Stimulated activated memory B cell treated with anti-CD40 and anti-IgM and Interleukin-4, amounts not matched to agents 10 μg/mL and 1 μg/mL and 100 μg/mL, for 72 hours (primary cell): ENCODE results near the gene SCGN.

Source experiments
- ATAC-seq: fragments of 150-1000 bp; cut with Tn5 transposase; 2 replicates; pipeline ENCODE4 v1.10.0; 2021
- H3K27ac Mint-ChIP-seq: one replicate; pipeline ENCODE4 v1.8.0; 2022; ENCODE audit warnings: mild to moderate bottlenecking, mixed read lengths
- H3K27me3 Mint-ChIP-seq: one replicate; pipeline ENCODE4 v1.8.0; 2022; ENCODE audit warnings: mixed read lengths
- H3K36me3 Mint-ChIP-seq: one replicate; pipeline ENCODE4 v1.8.0; 2022; ENCODE audit warnings: mixed read lengths
- H3K4me1 Mint-ChIP-seq: one replicate; pipeline ENCODE4 v1.8.0; 2022; ENCODE audit warnings: mixed read lengths
- H3K4me3 Mint-ChIP-seq: one replicate; pipeline ENCODE4 v1.8.0; 2022; ENCODE audit warnings: mild to moderate bottlenecking, moderate library complexity, mixed read lengths
- H3K9me3 Mint-ChIP-seq: one replicate; pipeline ENCODE4 v1.8.0; 2022; ENCODE audit warnings: mixed read lengths

SCGN gene

GRCh38 chr6:25652007-25652515, at the start of gene SCGN:
Gene SCGN, plus strand, starts transcription at chr6:25652215. Its CDS starts 189 bp downstream, at chr6:25652404.
- no peak within 1 kb of the TSS for H3K27ac Mint-ChIP-seq
- H3K9me3 Mint-ChIP-seq, result no peaks in the 10 kb centered on the region
- no peak for ATAC-seq
- H3K4me3 Mint-ChIP-seq, result no peak within 1 kb of the TSS
- H3K4me1 Mint-ChIP-seq, result no peaks in the 10 kb centered on the region
- H3K27me3 Mint-ChIP-seq, result peaks cover 38% of the 10 kb centered on the region
- H3K36me3 Mint-ChIP-seq, result no peaks in the 10 kb centered on the region

- no peak overlapping the region for H3K4me3 Mint-ChIP-seq
Observed at GRCh38 chr6:25602674-25602982, 49.4 kb upstream of the SCGN start.

GRCh38 chr6:25603251-25603650, 48.8 kb upstream of the SCGN start:
- Mint-ChIP-seq H3K9me3 (no peaks in the 10 kb centered on the region), H3K4me1 (peaks cover 5% of the 10 kb centered on the region), H3K27ac (no peak overlapping the region), H3K4me3 (no peak overlapping the region), H3K27me3 (no peaks in the 10 kb centered on the region), H3K36me3 (no peaks in the 10 kb centered on the region)
- no peak for ATAC-seq

More at GRCh38 chr6:25602674-25602982, 49.4 kb upstream of the SCGN start:
- Mint-ChIP-seq H3K27ac (no peak overlapping the region), H3K27me3 (no peaks in the 10 kb centered on the region), H3K9me3 (no peaks in the 10 kb centered on the region), H3K4me1 (peaks cover 3% of the 10 kb centered on the region), H3K36me3 (no peaks in the 10 kb centered on the region)
- ATAC-seq, result no peak

GRCh38 chr6:25606151-25606550, 45.9 kb upstream of the SCGN start:
- Mint-ChIP-seq H3K36me3 (peaks cover 3% of the 10 kb centered on the region), H3K9me3 (no peaks in the 10 kb centered on the region), H3K27ac (no peak overlapping the region), H3K4me3 (no peak overlapping the region), H3K27me3 (no peaks in the 10 kb centered on the region), H3K4me1 (peaks cover 5% of the 10 kb centered on the region)
- ATAC-seq, result no peak

GRCh38 chr6:25608558-25609174, 43.3 kb upstream of the SCGN start:
- H3K4me1 Mint-ChIP-seq, result peaks cover 5% of the 10 kb centered on the region
- H3K27me3 Mint-ChIP-seq, result no peaks in the 10 kb centered on the region
- no peak for ATAC-seq
- no peaks in the 10 kb centered on the region for H3K9me3 Mint-ChIP-seq
- no peak overlapping the region for H3K27ac Mint-ChIP-seq
- peaks cover 6% of the 10 kb centered on the region for H3K36me3 Mint-ChIP-seq
- no peak overlapping the region for H3K4me3 Mint-ChIP-seq

- ATAC-seq, result no peak
- Mint-ChIP-seq H3K4me1 (peaks cover 1% of the 10 kb centered on the region), H3K4me3 (no peak overlapping the region), H3K27ac (no peak overlapping the region), H3K27me3 (no peaks in the 10 kb centered on the region), H3K9me3 (no peaks in the 10 kb centered on the region), H3K36me3 (peaks cover 6% of the 10 kb centered on the region)
Observed at GRCh38 chr6:25612666-25613065, 39.3 kb upstream of the SCGN start.

- H3K27ac Mint-ChIP-seq, result no peak overlapping the region
- H3K36me3 Mint-ChIP-seq, result peaks cover 6% of the 10 kb centered on the region
- peaks cover 6% of the 10 kb centered on the region for H3K4me1 Mint-ChIP-seq
- ATAC-seq, result no peak
- no peaks in the 10 kb centered on the region for H3K9me3 Mint-ChIP-seq
- no peak overlapping the region for H3K4me3 Mint-ChIP-seq
- no peaks in the 10 kb centered on the region for H3K27me3 Mint-ChIP-seq
Observed at GRCh38 chr6:25613415-25613814, 38.6 kb upstream of the SCGN start.

GRCh38 chr6:25614052-25614451, 38.0 kb upstream of the SCGN start:
- no peak for ATAC-seq
- Mint-ChIP-seq H3K9me3 (no peaks in the 10 kb centered on the region), H3K4me3 (no peak overlapping the region), H3K36me3 (peaks cover 6% of the 10 kb centered on the region), H3K27ac (no peak overlapping the region), H3K4me1 (peaks cover 7% of the 10 kb centered on the region), H3K27me3 (no peaks in the 10 kb centered on the region)

- no peaks in the 10 kb centered on the region for H3K27me3 Mint-ChIP-seq
Observed at GRCh38 chr6:25615471-25615870, 36.5 kb upstream of the SCGN start.

GRCh38 chr6:25617997-25618396, 34.0 kb upstream of the SCGN start:
- H3K9me3 Mint-ChIP-seq, result no peaks in the 10 kb centered on the region
- ATAC-seq, result no peak

More at GRCh38 chr6:25615471-25615870, 36.5 kb upstream of the SCGN start:
- no peaks in the 10 kb centered on the region for H3K9me3 Mint-ChIP-seq
- H3K4me1 Mint-ChIP-seq, result peaks cover 7% of the 10 kb centered on the region
- no peak overlapping the region for H3K4me3 Mint-ChIP-seq
- H3K36me3 Mint-ChIP-seq, result peaks cover 6% of the 10 kb centered on the region
- no peak for ATAC-seq
- no peak overlapping the region for H3K27ac Mint-ChIP-seq

GRCh38 chr6:25619217-25619616, 32.8 kb upstream of the SCGN start:
- no peak for ATAC-seq
- H3K4me1 Mint-ChIP-seq, result peaks cover 7% of the 10 kb centered on the region
- no peaks in the 10 kb centered on the region for H3K9me3 Mint-ChIP-seq
- H3K27ac Mint-ChIP-seq, result no peak overlapping the region
- no peaks in the 10 kb centered on the region for H3K36me3 Mint-ChIP-seq
- H3K4me3 Mint-ChIP-seq, result no peak overlapping the region
- H3K27me3 Mint-ChIP-seq, result no peaks in the 10 kb centered on the region

More at GRCh38 chr6:25617997-25618396, 34.0 kb upstream of the SCGN start:
- Mint-ChIP-seq H3K27me3 (no peaks in the 10 kb centered on the region), H3K4me1 (peaks cover 7% of the 10 kb centered on the region), H3K36me3 (no peaks in the 10 kb centered on the region), H3K4me3 (no peak overlapping the region), H3K27ac (no peak overlapping the region)

- Mint-ChIP-seq H3K27me3 (no peaks in the 10 kb centered on the region), H3K27ac (no peak overlapping the region), H3K9me3 (no peaks in the 10 kb centered on the region), H3K4me3 (no peak overlapping the region), H3K4me1 (peaks cover 7% of the 10 kb centered on the region), H3K36me3 (no peaks in the 10 kb centered on the region)
- ATAC-seq, result no peak
Observed at GRCh38 chr6:25620391-25620790, 31.6 kb upstream of the SCGN start.

GRCh38 chr6:25623065-25623464, 28.9 kb upstream of the SCGN start:
- H3K9me3 Mint-ChIP-seq, result no peaks in the 10 kb centered on the region
- H3K27ac Mint-ChIP-seq, result no peak overlapping the region
- no peak overlapping the region for H3K4me3 Mint-ChIP-seq
- H3K27me3 Mint-ChIP-seq, result peaks cover 19% of the 10 kb centered on the region
- H3K4me1 Mint-ChIP-seq, result peaks cover 4% of the 10 kb centered on the region
- H3K36me3 Mint-ChIP-seq, result no peaks in the 10 kb centered on the region
- no peak for ATAC-seq

GRCh38 chr6:25623879-25624278, 28.1 kb upstream of the SCGN start:
- Mint-ChIP-seq H3K27ac (no peak overlapping the region), H3K4me1 (no peaks in the 10 kb centered on the region), H3K9me3 (no peaks in the 10 kb centered on the region), H3K27me3 (peaks cover 19% of the 10 kb centered on the region), H3K4me3 (no peak overlapping the region), H3K36me3 (no peaks in the 10 kb centered on the region)
- ATAC-seq, result no peak

- no peak for ATAC-seq
- no peak overlapping the region for H3K27ac Mint-ChIP-seq
Observed at GRCh38 chr6:25627001-25627400, 25.0 kb upstream of the SCGN start.

GRCh38 chr6:25628471-25629197, 23.4 kb upstream of the SCGN start:
- H3K4me1 Mint-ChIP-seq, result no peaks in the 10 kb centered on the region
- H3K4me3 Mint-ChIP-seq, result no peak overlapping the region
- H3K36me3 Mint-ChIP-seq, result no peaks in the 10 kb centered on the region
- no peaks in the 10 kb centered on the region for H3K9me3 Mint-ChIP-seq
- H3K27ac Mint-ChIP-seq, result no peak overlapping the region
- peaks cover 56% of the 10 kb centered on the region for H3K27me3 Mint-ChIP-seq
- no peak for ATAC-seq

More at GRCh38 chr6:25627001-25627400, 25.0 kb upstream of the SCGN start:
- Mint-ChIP-seq H3K36me3 (no peaks in the 10 kb centered on the region), H3K4me1 (no peaks in the 10 kb centered on the region), H3K9me3 (no peaks in the 10 kb centered on the region), H3K4me3 (no peak overlapping the region), H3K27me3 (peaks cover 49% of the 10 kb centered on the region)
